ENCODE results near the gene RAP1GDS1. TPM values are rescaled to one million over a fixed set of nuclear protein-coding genes. Genes with fewer than 3 reads are reported as not detected.
"Not testable (repeated sequence)": the region's sequence is repeated elsewhere in the genome, so short reads cannot be mapped to it uniquely, and the experiment has no call there.

RAP1GDS1 gene
- total RNA-seq, 1 donor from 2014 or later: 65.9 TPM

DNA sequence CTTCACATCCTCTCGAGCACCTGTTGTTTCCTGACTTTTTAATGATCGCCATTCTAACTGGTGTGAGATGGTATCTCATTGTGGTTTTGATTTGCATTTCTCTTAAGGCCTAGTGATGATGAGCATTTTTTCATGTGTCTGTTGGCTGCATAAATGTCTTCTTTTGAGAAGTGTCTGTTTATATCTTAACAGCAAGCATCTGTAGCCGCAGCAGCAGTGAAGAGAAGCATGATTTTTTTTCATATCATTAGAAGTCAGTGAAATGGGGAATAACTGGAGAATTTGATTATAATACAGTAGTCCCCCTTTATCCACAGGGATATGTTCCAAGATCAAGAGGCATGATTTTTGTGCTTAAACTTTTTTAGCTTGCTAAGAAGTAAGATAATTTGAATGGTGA is 27.5 kb downstream of the RAP1GDS1 start:
- DNase-seq (ENCODE audit: low read depth, low spot score): not testable (repeated sequence)

GRCh38 chr4:98289375-98289774 is 28.2 kb downstream of the RAP1GDS1 start:
- no peak for DNase-seq (ENCODE audit: low read depth, low spot score)

DNA sequence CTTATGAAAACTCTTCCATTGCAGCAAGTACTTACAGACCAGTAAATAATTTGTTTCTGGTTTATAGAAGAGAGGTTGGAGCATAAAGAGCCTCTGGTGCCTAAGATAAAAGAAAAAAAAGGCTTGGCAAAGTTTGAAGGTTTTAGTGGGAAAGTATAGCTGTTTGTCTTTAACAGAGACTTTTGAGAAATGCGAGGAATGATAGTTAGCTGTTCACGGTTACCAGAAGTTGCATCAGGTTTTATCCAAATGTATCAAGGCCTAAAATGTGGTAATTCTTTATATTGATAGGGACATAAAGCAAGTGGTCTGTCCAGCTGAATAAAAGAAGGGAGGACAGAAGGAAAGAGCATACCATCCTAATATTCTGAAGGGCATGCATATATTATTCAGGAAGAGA is 29.3 kb downstream of the RAP1GDS1 start:
- no peak for DNase-seq (ENCODE audit: low read depth, low spot score)

DNA sequence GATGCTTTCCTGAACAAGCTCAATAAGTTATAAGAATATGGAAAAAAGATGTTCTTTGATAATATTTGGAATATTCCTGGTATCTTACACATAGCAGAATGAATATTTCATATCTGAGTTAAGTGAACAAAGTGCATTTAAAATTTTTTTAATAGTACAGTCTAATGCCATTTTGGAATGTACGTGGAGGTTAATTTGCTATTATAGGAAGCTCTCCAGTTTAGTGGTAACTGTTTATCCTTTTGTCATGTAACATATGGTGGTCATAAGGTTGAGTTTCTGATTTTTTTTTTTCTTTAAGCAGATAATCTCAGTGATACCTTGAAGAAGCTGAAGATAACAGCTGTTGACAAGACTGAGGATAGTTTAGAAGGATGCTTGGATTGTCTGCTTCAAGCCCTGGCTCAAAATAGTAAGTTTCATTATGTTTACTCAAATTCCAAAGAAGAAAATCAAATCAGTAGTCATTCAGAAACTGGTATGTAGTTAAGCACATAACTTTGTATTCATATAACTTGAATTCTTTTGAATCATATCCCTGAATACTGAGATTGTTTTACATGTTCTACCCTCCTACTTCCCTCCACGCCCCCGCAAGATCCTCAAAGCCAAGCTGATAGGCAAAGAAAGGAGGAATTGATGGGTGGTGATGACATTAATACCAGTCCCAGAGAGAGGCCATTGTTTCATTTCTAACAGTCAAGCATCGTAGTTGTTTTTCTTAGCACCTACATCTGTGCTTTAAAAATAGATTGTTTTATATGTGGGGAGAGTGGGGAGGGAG is 32.1 kb downstream of the RAP1GDS1 start:
- DNase-seq (ENCODE audit: low read depth, low spot score): no peak

GRCh38 chr4:98298022-98298421 is 36.8 kb downstream of the RAP1GDS1 start:
- DNase-seq (ENCODE audit: low read depth, low spot score): no peak

DNA sequence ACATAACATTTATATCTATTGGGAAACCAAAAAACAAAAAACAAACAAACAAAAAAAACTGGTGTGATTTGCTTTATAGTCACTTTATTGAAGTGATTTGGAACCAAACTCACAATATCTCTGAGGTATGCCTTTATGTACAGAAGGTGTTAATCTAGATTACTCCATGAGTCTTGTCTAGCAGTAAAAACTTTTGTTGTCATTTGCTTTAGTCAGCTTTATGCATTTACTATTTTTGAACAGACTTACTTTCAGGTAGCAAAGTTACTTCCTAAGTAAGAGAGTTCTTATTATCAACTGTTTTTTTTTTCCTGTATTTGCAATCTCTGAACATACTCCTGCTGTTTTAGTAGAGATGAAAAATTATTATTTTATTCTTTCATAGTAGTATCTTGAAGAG is 39.5 kb downstream of the RAP1GDS1 start:
- no peak for DNase-seq (ENCODE audit: low read depth, low spot score)

DNA sequence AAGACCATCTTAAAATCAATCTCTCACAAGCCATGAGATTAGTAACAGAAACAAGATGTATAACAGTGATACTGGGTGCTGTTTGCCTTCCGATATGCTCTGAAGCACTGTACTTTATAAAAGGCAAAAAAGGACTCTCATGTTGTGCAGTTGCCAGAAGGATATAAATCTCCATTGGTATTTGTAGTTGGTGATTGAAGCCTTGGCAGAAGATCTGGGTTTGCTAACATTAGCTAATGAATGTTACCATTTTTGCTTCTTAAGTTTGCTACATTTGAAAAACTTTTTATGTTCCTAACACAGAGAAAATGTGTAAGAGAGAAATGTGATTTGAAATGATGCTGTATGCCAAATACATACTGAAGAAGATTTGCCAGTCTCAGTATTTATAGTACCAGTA is 44.4 kb downstream of the RAP1GDS1 start:
- DNase-seq (ENCODE audit: low read depth, low spot score): no peak

DNA sequence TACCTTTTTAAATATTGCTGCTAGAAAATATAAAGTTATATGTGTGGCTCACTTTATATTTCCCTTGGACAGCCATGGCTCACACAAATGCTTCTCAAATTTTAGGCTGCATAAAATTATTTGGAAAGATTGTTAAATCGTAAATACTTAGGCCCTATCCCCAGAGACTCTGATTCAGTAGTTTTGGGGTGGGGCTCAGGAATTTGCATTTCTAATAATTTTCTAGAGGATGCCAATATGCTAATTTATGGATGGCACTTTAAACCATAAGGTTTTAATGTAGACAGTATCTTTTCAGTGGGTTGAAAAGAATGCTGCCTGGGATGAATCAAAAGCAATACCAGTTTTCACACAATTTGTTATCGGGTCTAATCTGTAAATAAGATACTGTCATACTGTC is 49.7 kb downstream of the RAP1GDS1 start:
- no peak for DNase-seq (ENCODE audit: low read depth, low spot score)

- DNase-seq (ENCODE audit: low read depth, low spot score): no peak
Measured at GRCh38 chr4:98311656-98312055, 50.5 kb downstream of the RAP1GDS1 start.

DNA sequence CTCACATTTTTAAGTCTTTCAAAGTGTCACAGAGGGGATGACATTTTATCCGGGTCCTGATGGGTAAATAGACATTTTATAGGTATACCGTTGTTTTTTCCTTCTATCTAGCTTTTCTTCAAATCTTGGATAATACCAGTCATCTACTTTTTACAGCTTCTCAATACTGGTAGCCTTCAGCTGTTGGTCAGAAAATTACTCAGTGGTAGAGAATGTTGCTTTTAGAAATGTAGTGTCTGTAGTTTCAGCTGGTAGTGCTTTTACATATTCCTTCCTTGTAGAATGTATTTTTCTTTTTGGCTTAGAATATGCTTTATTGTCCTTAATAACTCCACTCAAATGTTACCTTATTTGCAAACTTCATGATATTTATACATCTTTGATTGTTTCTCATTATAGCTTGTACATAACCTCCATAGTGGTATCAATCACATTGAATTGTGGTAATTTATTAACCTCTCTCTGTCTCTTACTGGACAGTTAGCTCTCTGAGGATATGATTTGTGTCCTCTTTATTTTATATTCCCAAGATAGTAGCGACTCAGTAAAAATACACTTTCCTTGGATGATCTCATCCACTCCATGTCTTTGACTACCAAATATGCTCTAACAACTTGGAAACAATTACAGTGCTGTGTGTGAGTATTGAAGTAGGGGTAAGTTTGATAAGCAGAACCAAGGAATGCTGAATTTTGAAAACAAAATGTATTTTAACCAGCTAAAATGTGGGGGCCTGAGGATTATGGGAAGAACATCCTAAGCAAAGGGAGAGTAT is 53.8 kb downstream of the RAP1GDS1 start:
- DNase-seq (ENCODE audit: low read depth, low spot score): no peak

- no peak for DNase-seq (ENCODE audit: low read depth, low spot score)
Measured at GRCh38 chr4:98318521-98318920, 57.3 kb downstream of the RAP1GDS1 start.

- DNase-seq (ENCODE audit: low read depth, low spot score): no peak
Measured at GRCh38 chr4:98319021-98319420, 57.8 kb downstream of the RAP1GDS1 start.

DNA sequence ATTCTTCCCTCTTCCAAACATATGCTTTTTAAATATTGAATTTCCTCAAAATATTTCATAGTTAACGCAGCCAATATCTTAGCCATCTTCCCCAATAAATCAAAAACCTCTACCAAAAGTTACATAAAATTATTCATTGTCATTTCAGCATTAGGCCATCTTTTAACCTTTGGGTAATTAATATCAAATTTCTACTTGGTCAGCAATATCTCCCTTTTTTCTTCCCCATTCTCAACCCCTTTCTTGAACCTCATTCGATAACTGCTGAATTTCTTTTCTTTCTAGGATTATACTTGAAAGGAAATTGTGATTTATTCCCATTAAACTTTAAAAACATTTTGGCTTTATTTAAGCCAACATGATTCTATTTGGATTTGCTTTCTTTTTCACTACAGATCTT is 65.0 kb downstream of the RAP1GDS1 start:
- no peak for DNase-seq (ENCODE audit: low read depth, low spot score)

- DNase-seq (ENCODE audit: low read depth, low spot score): no peak
Measured at GRCh38 chr4:98327694-98328093, 66.5 kb downstream of the RAP1GDS1 start.

DNA sequence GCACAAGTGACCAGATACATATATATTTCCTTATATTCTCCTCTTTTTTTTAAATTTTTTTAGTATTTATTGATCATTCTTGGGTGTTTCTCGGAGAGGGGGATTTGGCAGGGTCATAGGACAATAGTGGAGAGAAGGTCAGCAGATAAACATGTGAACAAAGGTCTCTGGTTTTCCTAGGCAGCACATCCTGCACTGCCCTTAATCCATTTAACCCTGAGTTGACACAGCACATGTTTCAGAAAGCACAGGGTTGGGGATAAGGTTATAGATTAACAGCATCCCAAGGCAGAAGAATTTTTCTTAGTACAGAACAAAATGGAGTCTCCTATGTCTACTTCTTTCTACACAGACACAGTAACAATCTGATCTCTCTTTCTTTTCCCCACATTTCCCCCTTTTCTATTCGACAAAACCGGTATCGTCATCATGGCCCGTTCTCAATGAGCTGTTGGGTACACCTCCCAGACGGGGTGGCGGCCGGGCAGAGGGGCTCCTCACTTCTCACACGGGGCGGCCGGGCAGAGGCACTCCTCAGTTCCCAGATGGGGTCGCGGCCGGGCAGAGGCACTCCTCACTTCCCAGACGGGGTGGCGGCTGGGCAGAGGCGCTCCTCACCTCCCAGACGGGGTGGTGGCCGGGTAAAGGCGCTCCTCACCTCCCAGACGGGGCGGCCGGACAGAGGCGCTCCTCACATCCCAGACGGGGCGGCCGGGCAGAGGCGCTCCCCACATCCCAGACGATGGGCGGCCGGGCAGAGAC is 68.9 kb downstream of the RAP1GDS1 start:
- DNase-seq (ENCODE audit: low read depth, low spot score): not testable (repeated sequence)

GRCh38 chr4:98332017-98332416 is 70.8 kb downstream of the RAP1GDS1 start:
- DNase-seq (ENCODE audit: low read depth, low spot score): no peak

- DNase-seq (ENCODE audit: low read depth, low spot score): no peak
Measured at GRCh38 chr4:98334461-98334860, 73.3 kb downstream of the RAP1GDS1 start.

DNA sequence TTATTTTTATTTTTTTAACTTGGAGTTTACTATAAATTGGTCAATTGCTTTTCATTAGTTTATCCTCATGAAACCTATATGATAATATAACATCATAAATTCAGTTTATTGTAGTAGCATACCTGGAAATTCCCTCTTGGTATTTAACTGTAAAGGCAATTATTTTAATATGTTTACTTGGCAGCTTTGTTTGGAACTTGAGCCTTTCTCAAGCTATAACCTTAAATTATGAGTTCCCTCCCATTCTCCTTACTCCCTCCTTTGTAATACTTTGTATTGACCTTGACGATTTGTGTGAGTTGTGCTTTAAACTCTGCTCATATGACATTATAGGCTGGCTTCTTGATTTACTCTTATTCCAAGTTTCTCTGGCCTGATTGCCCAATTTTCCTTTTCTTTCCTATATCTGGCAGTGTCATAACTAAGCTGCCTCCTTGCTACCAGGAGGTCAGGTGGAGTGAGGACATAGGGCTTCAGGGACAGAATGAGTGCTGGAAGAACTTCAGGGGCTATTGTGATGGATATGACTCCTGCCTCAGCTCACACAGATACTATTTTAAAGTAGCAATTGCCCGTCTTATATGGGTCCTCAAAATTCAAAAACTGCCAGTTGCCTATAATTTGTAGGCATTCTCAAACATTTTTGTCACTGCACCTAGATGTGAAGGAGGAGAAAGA is 77.7 kb downstream of the RAP1GDS1 start:
- DNase-seq (ENCODE audit: low read depth, low spot score): no peak

GRCh38 chr4:98341309-98341708 is 80.1 kb downstream of the RAP1GDS1 start:
- DNase-seq (ENCODE audit: low read depth, low spot score): no peak

DNA sequence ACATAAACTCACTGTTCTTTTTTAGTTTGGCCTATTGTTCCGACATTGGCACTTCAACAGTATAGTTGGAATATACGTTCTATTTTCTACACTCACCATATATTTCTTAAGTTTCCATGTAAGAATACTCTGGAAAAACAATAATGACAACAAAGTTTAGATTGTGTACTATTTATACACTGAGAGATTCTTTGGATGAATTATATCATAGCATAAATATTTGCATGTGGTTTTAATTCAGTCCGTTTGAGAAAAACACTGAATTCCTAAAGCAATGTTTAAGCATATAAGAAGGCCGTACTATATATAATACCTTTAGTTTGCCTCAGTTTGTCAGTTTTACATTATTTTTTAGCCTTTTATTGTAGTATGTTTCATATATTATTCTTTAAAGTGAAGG is 82.4 kb downstream of the RAP1GDS1 start:
- DNase-seq (ENCODE audit: low read depth, low spot score): no peak

DNA sequence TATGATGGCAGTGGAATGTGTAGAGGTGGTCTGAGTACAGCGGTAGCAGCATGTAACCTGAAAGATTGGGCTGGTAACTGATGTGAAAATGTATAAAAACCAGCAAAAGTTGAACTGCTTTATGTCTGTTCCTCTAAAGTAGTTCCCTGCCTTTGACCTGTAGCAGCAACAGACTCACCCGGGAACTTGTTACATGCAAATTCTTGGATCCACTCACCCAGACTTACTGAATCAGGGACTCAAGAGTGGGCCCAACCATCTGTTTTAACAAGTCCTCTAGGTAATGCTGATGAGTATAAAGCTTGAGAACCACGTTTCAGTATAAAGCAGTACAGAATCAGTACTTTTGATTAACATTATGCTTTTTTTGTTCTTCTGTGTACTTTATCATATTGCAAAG is 84.7 kb downstream of the RAP1GDS1 start:
- no peak for DNase-seq (ENCODE audit: low read depth, low spot score)

- peak; percentile 24 for DNase-seq (ENCODE audit: low read depth, low spot score)
Measured at GRCh38 chr4:98352396-98352795, 91.2 kb downstream of the RAP1GDS1 start.

Data from pulmonary artery endothelial cell (primary cell).